ENCODE data around the gene FCAMR.

Gene FCAMR

GRCh38 chr1:206970446-206970845 is at the start of gene FCAMR:
TSS of gene FCAMR (minus strand) at chr1:206970460. CDS start at chr1:206970125, 335 bp downstream.
- no peak for DNase-seq

GRCh38 chr1:207019661-207020060 is 49.4 kb upstream of the FCAMR start:
- no peak for DNase-seq

GRCh38 chr1:207019161-207019560 is 48.9 kb upstream of the FCAMR start:
- no peak for DNase-seq

- no peak for DNase-seq
Measured at GRCh38 chr1:207018707-207019106, 48.4 kb upstream of the FCAMR start.

GRCh38 chr1:207017615-207018559 is 47.6 kb upstream of the FCAMR start:
- no peak for DNase-seq

GRCh38 chr1:207015791-207016190 is 45.5 kb upstream of the FCAMR start:
- DNase-seq, result no peak

GRCh38 chr1:207014728-207015127 is 44.5 kb upstream of the FCAMR start:
- no peak for DNase-seq

GRCh38 chr1:207013321-207014085 is 43.2 kb upstream of the FCAMR start:
- DNase-seq, result no peak

- DNase-seq, result no peak
Measured at GRCh38 chr1:207010726-207011125, 40.5 kb upstream of the FCAMR start.

- no peak for DNase-seq
Measured at GRCh38 chr1:207009945-207010344, 39.7 kb upstream of the FCAMR start.

- no peak for DNase-seq
Measured at GRCh38 chr1:207009182-207009850, 39.1 kb upstream of the FCAMR start.

GRCh38 chr1:207007352-207008033 is 37.2 kb upstream of the FCAMR start:
- DNase-seq, result peak; percentile 95

GRCh38 chr1:207006914-207007313 is 36.7 kb upstream of the FCAMR start:
- no peak for DNase-seq

GRCh38 chr1:207006083-207006482 is 35.8 kb upstream of the FCAMR start:
- DNase-seq, result no peak

GRCh38 chr1:207004931-207005830 is 34.9 kb upstream of the FCAMR start:
- DNase-seq, result peak; percentile 70

- no peak for DNase-seq
Measured at GRCh38 chr1:207003210-207003609, 33.0 kb upstream of the FCAMR start.

GRCh38 chr1:207002724-207003146 is 32.5 kb upstream of the FCAMR start:
- DNase-seq, result no peak

GRCh38 chr1:207001492-207002245 is 31.4 kb upstream of the FCAMR start:
- no peak for DNase-seq

GRCh38 chr1:207000651-207001291 is 30.5 kb upstream of the FCAMR start:
- no peak for DNase-seq

GRCh38 chr1:206998816-206999215 is 28.6 kb upstream of the FCAMR start:
- no peak for DNase-seq
